ENCODE results near the gene MDM4. TPM values are rescaled to one million over a fixed set of nuclear protein-coding genes. Genes with fewer than 3 reads are reported as not detected.
A peak's percentile ranks its signal among the peaks of the same experiment; 100 is the strongest.

The MDM4 gene
- total RNA-seq, 1 donor from 2014 or later, result 39.1 TPM

- H3K4me3 Mint-ChIP-seq (ENCODE audit: unreplicated experiment), result no peak overlapping the region
- DNase-seq (ENCODE audit: low spot score), result peak; percentile 63
- TF ChIP-seq CTCF (IDR thresholded peaks at IDR 0.05), result no peak
- H3K4me1 Mint-ChIP-seq (ENCODE audit: low read depth), result peaks cover 37% of the 10 kb centered on the region
- H3K9me3 Mint-ChIP-seq (ENCODE audit: low read depth), result no peaks in the 10 kb centered on the region
- peaks cover 14% of the 10 kb centered on the region for H3K36me3 Mint-ChIP-seq (ENCODE audit: low read depth)
- no peaks in the 10 kb centered on the region for H3K27me3 Mint-ChIP-seq (ENCODE audit: low read depth)
- H3K27ac Mint-ChIP-seq (ENCODE audit: unreplicated experiment), result no peak overlapping the region
Observed at GRCh38 chr1:204469304-204469703, 46.9 kb upstream of the MDM4 start.

DNA sequence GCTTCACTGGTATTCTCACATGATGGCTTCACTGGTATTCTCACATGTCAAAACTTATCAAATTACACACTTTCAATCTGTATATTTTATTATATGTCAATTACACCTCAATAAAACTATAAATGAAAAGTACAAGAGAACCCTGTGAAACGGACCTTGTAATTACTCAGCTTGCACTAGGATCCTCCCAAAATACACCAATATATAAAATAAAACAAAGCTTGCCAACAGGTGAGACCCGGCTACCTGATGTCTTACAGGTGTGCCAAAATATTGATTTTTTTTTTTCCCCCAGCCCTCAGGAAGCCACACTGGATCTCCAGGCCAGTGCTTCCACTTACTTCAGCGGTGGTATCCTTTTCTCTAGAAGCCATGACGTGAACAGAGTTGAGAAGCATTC is 44.5 kb upstream of the MDM4 start:
- TF ChIP-seq CTCF (IDR thresholded peaks at IDR 0.05), result no peak
- H3K9me3 Mint-ChIP-seq (ENCODE audit: low read depth), result no peaks in the 10 kb centered on the region
- H3K27ac Mint-ChIP-seq (ENCODE audit: unreplicated experiment), result no peak overlapping the region
- no peak for DNase-seq (ENCODE audit: low spot score)
- peaks cover 9% of the 10 kb centered on the region for H3K36me3 Mint-ChIP-seq (ENCODE audit: low read depth)
- no peaks in the 10 kb centered on the region for H3K27me3 Mint-ChIP-seq (ENCODE audit: low read depth)
- peaks cover 42% of the 10 kb centered on the region for H3K4me1 Mint-ChIP-seq (ENCODE audit: low read depth)
- H3K4me3 Mint-ChIP-seq (ENCODE audit: unreplicated experiment), result no peak overlapping the region

DNA sequence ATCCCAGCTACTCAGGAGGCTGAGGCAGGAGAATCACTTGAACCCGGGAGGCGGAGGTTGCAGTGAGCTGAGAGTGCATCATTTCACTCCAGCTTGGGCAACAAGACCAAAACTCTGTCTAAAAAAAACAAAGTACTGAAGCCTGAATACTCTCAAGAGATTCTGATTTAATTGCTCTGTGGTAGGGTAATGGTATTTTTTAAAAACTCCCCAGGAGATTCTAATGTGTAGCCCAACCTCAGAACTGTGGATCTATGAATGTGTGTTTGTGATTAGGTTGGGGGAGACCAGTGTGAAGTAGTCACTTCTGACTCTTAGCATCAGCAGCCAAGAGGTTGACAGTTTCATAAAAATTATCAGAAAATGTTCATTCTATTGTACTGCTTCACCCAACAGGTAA is 43.5 kb upstream of the MDM4 start:
- TF ChIP-seq CTCF (IDR thresholded peaks at IDR 0.05), result no peak
- Mint-ChIP-seq H3K27ac (ENCODE audit: unreplicated experiment) (no peak overlapping the region), H3K9me3 (ENCODE audit: low read depth) (no peaks in the 10 kb centered on the region), H3K4me3 (ENCODE audit: unreplicated experiment) (no peak overlapping the region), H3K4me1 (ENCODE audit: low read depth) (peaks cover 45% of the 10 kb centered on the region), H3K36me3 (ENCODE audit: low read depth) (peaks cover 9% of the 10 kb centered on the region), H3K27me3 (ENCODE audit: low read depth) (no peaks in the 10 kb centered on the region)
- no peak for DNase-seq (ENCODE audit: low spot score)

GRCh38 chr1:204473400-204473965 is 42.7 kb upstream of the MDM4 start:
- H3K27ac Mint-ChIP-seq (ENCODE audit: unreplicated experiment), result no peak overlapping the region
- no peaks in the 10 kb centered on the region for H3K27me3 Mint-ChIP-seq (ENCODE audit: low read depth)
- peaks cover 6% of the 10 kb centered on the region for H3K36me3 Mint-ChIP-seq (ENCODE audit: low read depth)
- H3K4me3 Mint-ChIP-seq (ENCODE audit: unreplicated experiment), result no peak overlapping the region
- H3K9me3 Mint-ChIP-seq (ENCODE audit: low read depth), result no peaks in the 10 kb centered on the region
- no peak for DNase-seq (ENCODE audit: low spot score)
- H3K4me1 Mint-ChIP-seq (ENCODE audit: low read depth), result peaks cover 53% of the 10 kb centered on the region
- TF ChIP-seq CTCF (IDR thresholded peaks at IDR 0.05), result no peak

DNA sequence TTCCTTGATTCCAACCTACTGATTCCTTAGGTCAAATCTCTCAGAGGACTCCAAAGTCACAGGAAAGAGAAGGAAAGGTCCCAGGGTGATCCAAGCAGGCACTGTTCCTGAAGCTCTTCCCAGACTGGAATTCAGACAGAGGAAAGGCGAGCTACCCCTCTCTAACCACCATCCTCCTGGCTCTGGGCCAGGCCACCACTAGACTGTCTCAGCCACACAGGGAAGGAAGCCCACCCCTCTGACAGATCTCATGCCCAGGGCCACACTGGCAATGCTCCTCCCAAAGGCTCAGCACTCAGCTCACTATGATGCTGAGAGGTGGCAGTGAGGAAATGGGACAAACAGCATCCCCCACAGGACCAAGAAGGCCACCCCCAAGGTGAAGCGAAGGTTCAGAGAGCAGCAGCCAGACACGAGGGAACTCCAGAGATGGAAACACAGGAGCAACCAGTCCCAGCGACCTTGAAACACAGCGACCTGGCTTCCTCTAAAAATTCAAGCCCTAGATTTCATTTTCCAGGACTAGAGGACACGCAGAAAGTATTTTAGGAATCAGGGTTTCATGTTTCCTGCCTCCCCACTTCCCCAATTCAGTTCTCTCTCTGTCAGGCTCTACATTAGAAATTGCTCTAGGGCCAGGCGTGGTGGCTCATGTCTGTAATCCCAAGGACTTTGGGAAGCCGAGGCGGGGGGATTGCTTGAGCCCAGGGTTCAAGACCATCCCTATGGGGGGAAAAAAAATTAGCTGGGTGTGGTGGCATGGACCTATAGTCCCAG is 40.4 kb upstream of the MDM4 start:
- no peak for TF ChIP-seq CTCF (IDR thresholded peaks at IDR 0.05)
- no peak overlapping the region for H3K4me3 Mint-ChIP-seq (ENCODE audit: unreplicated experiment)
- H3K27me3 Mint-ChIP-seq (ENCODE audit: low read depth), result no peaks in the 10 kb centered on the region
- peaks cover 69% of the 10 kb centered on the region for H3K4me1 Mint-ChIP-seq (ENCODE audit: low read depth)
- no peaks in the 10 kb centered on the region for H3K36me3 Mint-ChIP-seq (ENCODE audit: low read depth)
- DNase-seq (ENCODE audit: low spot score), result no peak
- peak overlapping the region; percentile 66 for H3K27ac Mint-ChIP-seq (ENCODE audit: unreplicated experiment)
- H3K9me3 Mint-ChIP-seq (ENCODE audit: low read depth), result no peaks in the 10 kb centered on the region
